RWPE2 (cell line): ENCODE results near the gene GAS7.

Experiments
- ATAC-seq: fragments of 200-7000 bp; cut with Tn5 transposase; 3 replicates; pipeline ENCODE4 v1.9.1; 2021; ENCODE audit warnings: low read depth
- DNase-seq: peaks from one replicate; pipeline ENCODE4 v3.0.0-alpha.2; 2020; ENCODE audit warnings: low spot score
- H3K27ac ChIP-seq: fragments of 450-650 bp; 2 replicates; pipeline ENCODE4 v1.5.1; 2017; ENCODE audit warnings: mild to moderate bottlenecking; ENCODE audit not compliant: poor library complexity, severe bottlenecking
- H3K27me3 ChIP-seq: fragments of 250-450 bp; sonication (Bioruptor Pico); 2 replicates; pipeline ENCODE4 v1.5.1; 2021; ENCODE audit warnings: mild to moderate bottlenecking, moderate library complexity; ENCODE audit not compliant: insufficient read depth, poor library complexity, severe bottlenecking
- H3K36me3 ChIP-seq: fragments of 250-450 bp; sonication (Bioruptor Pico); 2 replicates; pipeline ENCODE4 v1.5.1; 2020; ENCODE audit warnings: low read depth, mild to moderate bottlenecking, moderate library complexity
- H3K4me1 ChIP-seq: fragments of 250-450 bp; sonication (Bioruptor Pico); 2 replicates; pipeline ENCODE4 v1.5.1; 2021; ENCODE audit warnings: mild to moderate bottlenecking, moderate library complexity; ENCODE audit not compliant: insufficient read depth, poor library complexity, severe bottlenecking
- H3K4me3 ChIP-seq: fragments of 250-450 bp; sonication (Bioruptor Pico); 2 replicates; pipeline ENCODE4 v1.5.1; 2021; ENCODE audit warnings: mild to moderate bottlenecking, moderate library complexity; ENCODE audit not compliant: severe bottlenecking
- H3K9me3 ChIP-seq: fragments of 250-450 bp; sonication (Bioruptor Pico); 2 replicates; pipeline ENCODE4 v1.5.1; 2021; ENCODE audit warnings: mild to moderate bottlenecking, moderate library complexity; ENCODE audit not compliant: severe bottlenecking
- TF ChIP-seq, protein P1 (sequence below): fragments of 450-650 bp; IDR thresholded peaks from one replicate; pipeline ENCODE4 v1.5.1; 2017; ENCODE audit warnings: mild to moderate bottlenecking, moderate library complexity; ENCODE audit not compliant: poor library complexity, severe bottlenecking

The GAS7 gene

DNA sequence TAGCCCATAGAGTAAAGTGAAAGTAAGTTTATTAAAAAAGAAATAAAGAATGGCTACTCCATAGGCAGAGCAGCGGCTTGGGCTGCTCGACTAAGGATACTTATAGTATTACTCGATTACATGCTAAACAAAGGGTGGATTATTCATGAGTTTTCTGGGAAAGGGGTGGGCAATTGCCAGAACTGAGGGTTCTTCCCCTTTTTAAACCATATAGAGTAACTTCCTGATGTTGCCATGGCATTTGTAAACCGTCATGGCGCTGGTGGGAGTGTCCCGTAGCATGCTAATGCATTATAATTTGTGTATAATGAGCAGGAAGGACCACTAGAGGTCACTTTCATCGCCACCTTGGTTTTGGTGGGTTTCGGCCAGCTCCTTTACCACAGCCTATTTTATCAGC lies 13.3 kb upstream of the GAS7 start:
- H3K36me3 ChIP-seq, result no peaks in the 10 kb centered on the region
- H3K4me3 ChIP-seq, result no peak overlapping the region
- TF ChIP-seq, protein P1, sequence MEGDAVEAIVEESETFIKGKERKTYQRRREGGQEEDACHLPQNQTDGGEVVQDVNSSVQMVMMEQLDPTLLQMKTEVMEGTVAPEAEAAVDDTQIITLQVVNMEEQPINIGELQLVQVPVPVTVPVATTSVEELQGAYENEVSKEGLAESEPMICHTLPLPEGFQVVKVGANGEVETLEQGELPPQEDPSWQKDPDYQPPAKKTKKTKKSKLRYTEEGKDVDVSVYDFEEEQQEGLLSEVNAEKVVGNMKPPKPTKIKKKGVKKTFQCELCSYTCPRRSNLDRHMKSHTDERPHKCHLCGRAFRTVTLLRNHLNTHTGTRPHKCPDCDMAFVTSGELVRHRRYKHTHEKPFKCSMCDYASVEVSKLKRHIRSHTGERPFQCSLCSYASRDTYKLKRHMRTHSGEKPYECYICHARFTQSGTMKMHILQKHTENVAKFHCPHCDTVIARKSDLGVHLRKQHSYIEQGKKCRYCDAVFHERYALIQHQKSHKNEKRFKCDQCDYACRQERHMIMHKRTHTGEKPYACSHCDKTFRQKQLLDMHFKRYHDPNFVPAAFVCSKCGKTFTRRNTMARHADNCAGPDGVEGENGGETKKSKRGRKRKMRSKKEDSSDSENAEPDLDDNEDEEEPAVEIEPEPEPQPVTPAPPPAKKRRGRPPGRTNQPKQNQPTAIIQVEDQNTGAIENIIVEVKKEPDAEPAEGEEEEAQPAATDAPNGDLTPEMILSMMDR, result no peak
- ATAC-seq (no peak), DNase-seq (no peak)
- no peaks in the 10 kb centered on the region for H3K9me3 ChIP-seq
- H3K27me3 ChIP-seq, result no peaks in the 10 kb centered on the region
- no peak overlapping the region for H3K27ac ChIP-seq
- peaks cover 7% of the 10 kb centered on the region for H3K4me1 ChIP-seq

DNA sequence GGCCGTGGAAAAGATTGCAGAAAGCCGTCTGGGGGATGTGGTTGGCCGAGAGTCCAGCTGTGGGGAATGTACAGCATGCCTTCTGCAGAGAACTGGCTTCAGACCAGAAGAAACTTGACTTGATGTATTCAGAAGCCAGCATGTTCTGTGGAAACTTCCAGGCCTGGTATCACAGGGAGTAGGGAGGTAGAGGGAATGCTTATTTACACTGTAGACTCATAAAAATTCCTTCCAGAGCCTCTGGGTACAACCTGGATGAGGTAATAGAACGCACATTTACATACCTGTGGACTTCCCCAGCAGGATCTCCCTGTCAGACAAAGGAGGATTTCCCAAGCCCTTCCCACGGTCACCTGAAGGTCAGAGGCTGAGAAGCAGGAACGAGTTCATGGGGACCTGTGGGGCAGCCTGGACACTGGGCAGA lies 11.8 kb upstream of the GAS7 start:
- peak overlapping the region; percentile 44 for H3K27ac ChIP-seq
- peaks cover 7% of the 10 kb centered on the region for H3K4me1 ChIP-seq
- ATAC-seq, result peak; percentile 98
- TF ChIP-seq, protein P1, result no peak
- no peak overlapping the region for H3K4me3 ChIP-seq
- no peak for DNase-seq
- no peaks in the 10 kb centered on the region for H3K36me3 ChIP-seq
- peaks cover 2% of the 10 kb centered on the region for H3K9me3 ChIP-seq
- H3K27me3 ChIP-seq, result no peaks in the 10 kb centered on the region

DNA sequence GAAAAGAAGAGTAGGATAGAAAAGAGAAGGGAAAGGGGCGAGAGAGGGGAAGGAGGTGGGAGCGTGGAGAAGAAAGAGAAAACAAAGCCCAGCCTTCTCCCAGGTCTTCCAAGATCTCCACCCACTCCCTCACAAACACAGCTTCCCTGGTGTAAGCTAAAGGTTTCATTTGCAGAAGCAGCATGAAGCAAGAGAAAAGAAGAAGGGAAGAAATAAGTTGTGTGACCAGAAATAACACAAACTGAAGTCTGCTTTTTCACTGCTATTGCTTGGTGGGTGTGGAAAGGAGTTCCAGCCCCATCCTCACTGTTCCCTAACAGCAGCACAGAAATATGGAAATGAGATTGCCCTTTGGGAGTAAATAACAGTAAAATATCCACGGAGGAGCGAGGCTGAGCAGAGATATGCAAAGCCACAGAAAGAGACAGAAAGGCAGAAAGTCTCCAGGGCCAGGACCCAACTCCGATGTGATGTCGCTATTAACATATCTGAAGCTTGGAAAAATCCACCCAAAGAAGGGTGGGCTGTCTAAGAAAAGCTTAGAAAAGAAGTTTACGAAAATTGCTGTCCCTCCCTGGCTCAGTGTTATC lies 10.3 kb upstream of the GAS7 start:
- Histone ChIP-seq H3K9me3 (peaks cover 5% of the 10 kb centered on the region), H3K4me1 (peaks cover 7% of the 10 kb centered on the region), H3K27ac (no peak overlapping the region), H3K27me3 (no peaks in the 10 kb centered on the region), H3K4me3 (no peak overlapping the region), H3K36me3 (no peaks in the 10 kb centered on the region)
- DNase-seq (no peak), ATAC-seq (no peak)
- TF ChIP-seq, protein P1, result no peak

DNA sequence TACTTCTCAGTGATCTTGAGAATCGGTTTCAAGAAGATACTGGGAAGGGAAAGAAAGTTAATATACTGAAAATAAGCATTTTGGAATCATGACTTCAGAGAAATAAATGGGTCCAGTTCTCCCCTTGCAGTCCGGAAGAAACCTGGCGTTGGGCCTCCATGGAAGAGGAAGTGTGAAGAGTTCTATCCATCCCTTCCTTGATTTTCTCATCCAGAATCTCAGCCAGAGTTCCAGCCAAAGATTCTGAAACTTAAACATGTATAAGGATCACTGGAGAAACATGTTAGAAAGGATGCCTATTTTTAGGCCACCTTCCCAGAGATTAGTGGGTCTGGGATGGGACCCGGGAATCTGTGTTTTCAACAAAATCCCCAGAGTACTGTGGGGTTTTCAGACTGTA lies 8.7 kb upstream of the GAS7 start:
- no peaks in the 10 kb centered on the region for H3K27me3 ChIP-seq
- H3K27ac ChIP-seq, result no peak overlapping the region
- peaks cover 7% of the 10 kb centered on the region for H3K4me1 ChIP-seq
- peaks cover 5% of the 10 kb centered on the region for H3K9me3 ChIP-seq
- H3K36me3 ChIP-seq, result no peaks in the 10 kb centered on the region
- TF ChIP-seq, protein P1, result no peak
- no peak overlapping the region for H3K4me3 ChIP-seq
- DNase-seq, result no peak
- ATAC-seq, result no peak

- ATAC-seq, result no peak
- no peaks in the 10 kb centered on the region for H3K36me3 ChIP-seq
- H3K27me3 ChIP-seq, result no peaks in the 10 kb centered on the region
- H3K9me3 ChIP-seq, result peaks cover 5% of the 10 kb centered on the region
- TF ChIP-seq, protein P1, result no peak
- H3K4me1 ChIP-seq, result peaks cover 7% of the 10 kb centered on the region
- no peak overlapping the region for H3K4me3 ChIP-seq
- no peak for DNase-seq
- H3K27ac ChIP-seq, result no peak overlapping the region
Observed at GRCh38 chr17:10205549-10206185, 7.3 kb upstream of the GAS7 start.
